Liver (tissue), 3 donors: ENCODE data around the gene ZFYVE9.

Experiments used
- ATF3 ChIP-seq: IDR thresholded peaks from 2 replicates; pipeline ENCODE4 v1.6.1; 2016; ENCODE audit warnings: antibody characterized with exemption
- CTCF ChIP-seq: fragments of 150-350 bp; IDR thresholded peaks from 2 replicates; pipeline ENCODE4 v1.5.1; 2017; ENCODE audit warnings: improper control_type of control experiment, low read depth, low read length; ENCODE audit not compliant: missing input control
- EGR1 ChIP-seq, 2 donors: IDR thresholded peaks; 2 replicates each; pipeline ENCODE4 v1.6.1; 2016 to 2018; ENCODE audit warnings: antibody characterized with exemption in 2 of 2, low read depth in 2 of 2
- FOXA1 ChIP-seq: IDR thresholded peaks from 2 replicates; pipeline ENCODE4 v1.6.1; 2016; ENCODE audit warnings: antibody characterized with exemption
- GABPA ChIP-seq, 2 donors: IDR thresholded peaks in 1 of 2; conservative IDR thresholded peaks in 1 of 2; 2 replicates each; pipeline ENCODE4 v1.6.1; 2016; ENCODE audit warnings: antibody characterized with exemption in 2 of 2, mild to moderate bottlenecking in 1 of 2, moderate library complexity in 1 of 2
- MAX ChIP-seq: IDR thresholded peaks from 2 replicates; pipeline ENCODE4 v1.6.1; 2016; ENCODE audit warnings: antibody characterized with exemption
- REST ChIP-seq: IDR thresholded peaks from 2 replicates; pipeline ENCODE4 v1.6.1; 2016; ENCODE audit warnings: antibody characterized with exemption, mild to moderate bottlenecking
- RXRA ChIP-seq, 2 donors: IDR thresholded peaks; 2 replicates each; pipeline ENCODE4 v1.6.1; 2017 to 2018; ENCODE audit warnings: antibody characterized with exemption in 2 of 2, mild to moderate bottlenecking in 1 of 2
- SP1 ChIP-seq: IDR thresholded peaks from 2 replicates; pipeline ENCODE4 v1.6.1; 2018; ENCODE audit warnings: antibody characterized with exemption, mild to moderate bottlenecking
- TAF1 ChIP-seq: conservative IDR thresholded peaks from 2 replicates; pipeline ENCODE4 v1.6.1; 2016; ENCODE audit warnings: antibody characterized with exemption, mild to moderate bottlenecking
- YY1 ChIP-seq: IDR thresholded peaks from 2 replicates; pipeline ENCODE4 v1.6.1; 2016; ENCODE audit warnings: antibody characterized with exemption, mild to moderate bottlenecking
- donor health status: healthy.
- donor health status: healthy.

- TF ChIP-seq CTCF (no peak), TAF1 (no peak), REST (no peak), RXRA (IDR thresholded peaks at IDR 0.05) (no peak), GABPA (IDR thresholded peaks at IDR 0.05 in 1 of 2, conservative IDR thresholded peaks at IDR 0.05 in 1 of 2) (no peak), YY1 (no peak), ATF3 (no peak), SP1 (no peak), MAX (no peak), FOXA1 (no peak), EGR1 (IDR thresholded peaks at IDR 0.05; ENCODE audit: low read depth in 2 of 2) (no peak)
Measured at GRCh38 chr1:52352690-52353089, 210.8 kb downstream of the ZFYVE9 start.
